ENCODE data around the gene FCER2.

The FCER2 gene

DNA sequence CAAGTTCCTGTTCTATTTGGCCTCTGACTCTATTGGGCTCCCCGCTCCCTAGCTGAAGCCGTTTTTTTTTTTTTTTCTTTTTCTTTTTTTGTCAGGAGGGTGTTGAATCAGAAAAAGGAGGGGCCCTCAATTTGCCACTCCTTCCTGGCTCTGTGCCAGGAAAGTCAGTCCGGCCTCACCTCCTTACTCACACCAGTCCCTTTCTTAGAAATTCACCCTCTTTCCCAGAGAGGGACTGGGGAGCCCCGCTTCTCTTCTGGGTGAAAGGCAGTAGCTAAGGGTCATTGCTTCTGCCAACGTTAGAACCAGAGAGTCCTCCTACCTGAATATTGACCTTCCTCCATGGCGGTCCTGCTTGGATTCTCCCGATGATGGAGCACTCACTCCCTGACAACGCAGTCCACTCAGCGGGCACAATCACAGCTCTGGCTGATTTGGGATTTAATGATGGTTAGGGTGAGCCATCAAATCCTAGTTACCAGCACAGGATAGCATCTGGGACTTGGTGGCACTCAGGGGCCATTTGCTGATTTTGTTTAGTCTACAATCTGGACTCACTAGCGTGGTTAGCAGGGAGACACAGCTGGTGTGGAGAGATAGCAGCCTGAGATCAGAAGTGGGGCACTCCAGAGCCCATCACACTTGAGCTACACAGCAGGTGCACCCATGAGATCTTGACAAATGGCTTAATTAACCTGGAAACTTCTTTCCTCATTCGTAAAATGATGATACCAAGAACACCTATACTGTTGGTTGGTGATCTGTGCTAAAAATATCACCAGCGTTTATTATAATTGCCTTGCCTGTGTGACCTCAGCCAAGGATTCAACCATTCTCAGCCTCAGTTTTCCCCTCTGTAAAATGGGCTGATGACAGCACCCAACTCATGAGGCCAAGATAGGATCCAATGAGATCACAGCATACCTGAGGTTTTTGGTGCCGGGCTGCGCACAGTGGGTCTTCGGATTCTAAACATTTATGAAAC, 2.2 kb downstream of the FCER2 start:
- DNase-seq, result no peak

DNA sequence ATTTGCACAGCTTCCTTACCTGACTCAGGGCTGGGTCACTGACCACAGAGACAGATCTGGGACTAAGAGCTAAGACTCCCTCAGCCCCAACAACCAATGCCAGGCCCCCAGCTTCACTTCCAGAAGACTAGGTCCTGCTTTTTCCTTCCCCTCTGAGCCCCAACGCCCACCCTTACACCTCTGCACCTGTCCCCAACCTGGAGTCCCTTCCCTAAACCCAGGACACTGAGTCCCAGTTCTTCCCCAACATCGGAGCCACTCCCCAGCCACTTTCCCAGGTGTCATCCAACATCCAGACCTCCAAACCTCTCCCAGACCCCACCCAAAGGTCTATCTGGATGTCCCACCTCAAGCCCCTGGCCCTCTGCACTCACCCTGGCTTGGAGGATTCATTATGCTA, 2.9 kb downstream of the FCER2 start:
- no peak for DNase-seq

DNA sequence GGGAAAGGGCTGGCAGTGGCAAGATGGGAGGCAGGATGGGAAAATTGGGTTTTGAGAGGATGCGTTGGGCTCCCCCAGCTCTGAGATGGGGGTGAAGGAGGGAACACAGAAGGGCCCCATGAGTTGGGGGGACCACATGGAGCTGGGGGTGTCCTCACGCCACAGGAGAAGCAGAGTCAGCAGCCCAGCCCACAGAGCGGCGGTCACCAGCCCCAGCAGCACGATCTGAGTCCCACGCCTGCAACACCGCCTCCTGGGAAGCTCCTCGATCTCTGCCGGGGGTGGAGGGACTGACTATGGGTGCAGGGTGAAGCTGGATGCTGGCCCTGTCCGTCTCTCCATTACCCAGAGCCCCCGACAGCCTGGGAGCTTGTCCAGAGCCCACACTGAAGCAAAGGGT, 3.3 kb downstream of the FCER2 start:
- DNase-seq, result no peak

DNA sequence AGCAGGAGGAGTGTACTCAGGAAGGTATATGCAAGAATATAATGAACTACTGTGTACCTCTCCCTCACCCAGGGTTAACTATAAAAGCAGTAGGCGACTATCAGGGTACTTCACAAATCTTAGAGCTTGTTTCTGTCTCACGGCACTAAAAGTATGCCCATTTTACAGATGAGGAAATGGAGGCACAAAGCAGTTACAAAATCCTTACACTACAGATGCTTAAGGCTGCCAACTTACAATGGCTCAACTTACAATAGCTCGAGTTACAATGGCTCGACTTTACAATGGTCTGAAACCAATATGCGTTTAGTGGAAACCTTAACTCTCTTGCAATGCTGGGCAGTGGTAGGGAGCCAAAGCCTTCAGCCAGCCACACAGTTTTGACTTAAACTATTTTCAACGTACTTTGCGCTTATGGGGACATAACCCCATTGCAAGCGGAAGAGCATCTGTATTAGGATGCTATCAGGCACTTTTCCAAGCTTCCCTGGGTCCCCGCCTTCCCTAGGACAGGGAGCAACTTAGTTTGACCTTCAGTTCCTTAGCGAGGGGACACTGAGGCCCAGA, 4.1 kb downstream of the FCER2 start:
- no peak for DNase-seq

DNA sequence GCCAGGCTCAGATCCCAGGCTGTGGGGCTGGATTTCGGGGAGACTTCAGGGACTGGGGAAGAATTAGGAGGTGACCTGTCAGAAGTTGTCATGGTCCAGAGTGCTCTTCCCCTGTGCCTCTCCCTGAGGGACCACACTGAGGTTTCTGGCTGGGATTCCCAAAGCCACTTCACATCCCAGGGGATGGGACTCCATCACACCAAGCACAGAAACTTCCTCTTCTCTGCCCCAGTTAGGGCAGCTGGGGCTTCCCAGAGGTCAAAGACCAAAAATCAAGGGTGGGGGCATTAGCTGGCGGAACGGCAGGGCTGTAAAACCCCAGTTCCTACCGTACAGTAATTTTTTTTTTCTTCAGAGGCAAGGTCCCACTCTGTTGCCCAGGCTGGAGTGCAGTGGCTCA, 7.4 kb downstream of the FCER2 start:
- no peak for DNase-seq

DNA sequence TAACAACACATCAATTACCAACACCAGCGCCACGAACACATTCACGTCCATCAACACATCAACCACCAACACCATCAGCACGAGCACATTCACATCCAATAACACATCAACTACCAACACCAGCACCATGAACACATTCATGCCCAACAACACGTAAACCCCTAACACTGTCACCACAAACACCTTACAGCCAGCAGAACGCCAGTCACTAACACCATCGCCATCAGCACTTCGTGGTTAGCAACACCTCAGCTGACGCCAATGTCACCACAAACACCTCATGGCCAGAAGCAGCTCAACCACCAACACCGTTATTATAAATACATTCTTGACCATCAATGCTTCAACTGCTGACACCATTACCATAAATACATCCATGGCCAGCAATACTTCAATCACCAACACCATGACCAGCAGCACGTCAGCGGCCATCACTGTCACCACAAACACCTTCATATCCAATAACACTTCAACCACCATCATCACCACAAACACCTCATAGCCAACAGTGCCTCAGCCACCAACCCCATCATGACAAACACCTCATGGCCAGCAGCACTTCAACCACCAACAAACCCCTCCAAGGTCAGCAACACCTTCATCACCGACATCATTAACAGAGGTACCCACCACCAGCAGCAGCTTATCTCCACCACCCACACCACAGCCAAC, 9.4 kb downstream of the FCER2 start:
- no peak for DNase-seq

DNA sequence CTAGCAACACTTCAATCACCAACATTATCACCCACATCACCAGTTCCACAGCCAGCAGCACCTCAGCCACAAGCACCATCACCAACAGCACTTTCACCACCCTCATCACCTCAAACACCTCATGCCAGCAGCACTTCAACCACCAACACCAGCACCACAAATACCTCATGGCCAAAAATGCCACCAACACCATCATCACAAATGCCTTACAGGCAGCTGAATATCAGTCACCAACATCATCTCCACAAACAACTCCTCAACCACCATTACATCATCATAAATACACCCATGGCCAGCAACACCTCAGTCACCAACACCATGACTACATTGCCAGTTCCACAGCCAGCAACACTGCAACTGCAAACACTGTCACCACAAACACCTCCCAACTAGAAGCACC, 10.4 kb downstream of the FCER2 start:
- no peak for DNase-seq

DNA sequence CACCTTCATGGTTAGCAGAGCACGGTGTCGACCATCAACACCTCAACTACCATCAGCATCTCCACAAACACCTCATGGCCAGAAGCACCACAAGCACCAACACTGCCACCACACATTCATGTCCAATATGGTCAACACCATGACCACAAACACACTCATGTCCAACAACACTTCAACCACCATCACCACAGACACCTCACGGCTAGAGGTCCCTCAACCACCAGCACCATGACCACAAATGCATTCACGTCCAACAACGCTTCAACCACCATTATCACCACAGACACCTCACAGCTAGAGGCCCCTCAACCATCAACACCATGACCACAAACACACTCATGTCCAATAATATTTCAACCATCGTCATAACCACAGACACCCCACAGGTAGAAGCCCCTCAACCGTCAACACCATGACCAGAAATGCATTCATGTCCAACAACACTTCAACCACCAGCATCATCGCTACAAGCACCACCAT, 11.1 kb downstream of the FCER2 start:
- no peak for DNase-seq

DNA sequence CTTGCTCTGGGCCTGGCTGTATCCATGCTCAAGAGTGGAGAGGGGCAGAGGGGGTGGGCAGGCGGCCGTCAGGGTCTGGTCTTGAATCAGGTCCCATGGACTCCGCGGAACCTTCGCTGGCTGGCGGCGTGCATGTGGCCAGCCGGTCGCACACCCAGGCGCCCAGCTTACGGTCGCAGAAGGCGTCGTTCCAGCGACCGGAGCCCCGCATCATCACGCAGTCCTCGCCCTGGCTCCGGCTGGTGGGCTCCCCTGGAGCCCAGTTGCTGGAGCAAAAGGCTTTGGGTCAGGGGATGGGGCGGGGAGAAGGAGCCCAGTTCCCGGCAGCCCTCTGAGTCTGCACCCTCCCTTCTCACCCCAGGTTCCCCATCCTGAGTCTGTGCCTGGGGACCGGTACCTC, 12.8 kb downstream of the FCER2 start:
- DNase-seq, result no peak

DNA sequence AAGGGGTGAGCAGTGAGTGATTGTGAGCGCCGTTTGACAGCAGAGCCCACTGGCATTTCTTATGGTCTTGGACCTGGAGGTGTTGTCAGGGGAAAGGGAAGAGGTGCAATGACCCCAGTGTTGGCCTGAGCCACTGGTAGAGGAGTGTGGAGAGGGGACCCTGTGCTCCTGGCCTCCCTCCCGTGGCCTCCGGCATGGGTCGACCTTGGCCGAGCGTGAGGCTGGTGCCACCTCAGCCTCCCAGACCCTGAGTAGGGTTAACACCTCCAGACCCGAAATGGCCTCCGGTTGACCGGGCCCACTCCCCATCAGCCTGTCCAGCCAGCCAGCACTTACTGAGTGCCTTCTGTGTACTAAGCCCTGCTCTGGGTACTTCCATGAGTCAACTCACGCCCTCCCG, 14.8 kb downstream of the FCER2 start:
- DNase-seq, result no peak

DNA sequence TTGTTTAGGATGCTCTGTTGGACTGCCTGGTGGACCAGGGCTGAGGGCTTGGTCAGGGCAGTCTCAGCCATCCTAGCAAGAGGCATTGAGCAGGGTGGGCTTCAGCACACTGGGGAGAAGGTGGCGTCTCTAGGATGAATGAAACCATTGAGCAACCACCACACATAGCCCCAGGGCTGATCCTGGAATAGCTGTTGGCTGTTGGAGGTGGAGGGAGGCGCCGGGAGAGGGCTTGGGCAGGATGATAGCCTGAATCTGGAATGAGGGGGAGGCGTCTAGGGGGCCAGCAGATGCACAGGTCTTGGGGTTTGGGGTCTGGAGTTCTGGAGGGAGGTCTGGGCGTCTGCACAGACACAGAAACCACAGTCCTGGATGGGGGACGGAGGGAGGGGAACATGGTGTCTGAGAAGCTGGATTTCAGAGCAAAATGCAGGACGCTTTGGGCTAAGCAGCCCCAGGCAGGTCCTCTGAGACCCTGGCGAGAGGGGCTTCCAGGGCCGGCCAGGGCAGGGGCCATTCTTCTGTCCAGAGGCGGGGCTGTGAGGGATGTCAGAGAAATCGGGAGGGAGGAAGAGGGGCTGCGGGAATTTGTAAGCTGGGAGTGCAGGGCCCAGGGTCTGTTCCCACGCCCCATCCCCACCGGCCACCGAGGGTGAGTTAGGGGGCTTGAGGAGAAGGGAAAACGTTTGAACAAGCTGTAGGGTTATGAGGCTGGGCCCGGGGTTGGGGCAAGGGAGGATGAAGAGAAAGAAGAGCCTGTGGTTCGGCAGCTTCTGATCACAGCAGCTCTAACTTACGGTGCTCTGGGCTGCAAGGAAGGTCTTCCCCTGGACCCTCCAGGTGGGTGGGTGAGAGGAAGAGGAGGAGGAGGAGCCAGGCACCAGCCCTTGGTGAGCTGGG, 16.1 kb downstream of the FCER2 start:
- DNase-seq, result no peak

DNA sequence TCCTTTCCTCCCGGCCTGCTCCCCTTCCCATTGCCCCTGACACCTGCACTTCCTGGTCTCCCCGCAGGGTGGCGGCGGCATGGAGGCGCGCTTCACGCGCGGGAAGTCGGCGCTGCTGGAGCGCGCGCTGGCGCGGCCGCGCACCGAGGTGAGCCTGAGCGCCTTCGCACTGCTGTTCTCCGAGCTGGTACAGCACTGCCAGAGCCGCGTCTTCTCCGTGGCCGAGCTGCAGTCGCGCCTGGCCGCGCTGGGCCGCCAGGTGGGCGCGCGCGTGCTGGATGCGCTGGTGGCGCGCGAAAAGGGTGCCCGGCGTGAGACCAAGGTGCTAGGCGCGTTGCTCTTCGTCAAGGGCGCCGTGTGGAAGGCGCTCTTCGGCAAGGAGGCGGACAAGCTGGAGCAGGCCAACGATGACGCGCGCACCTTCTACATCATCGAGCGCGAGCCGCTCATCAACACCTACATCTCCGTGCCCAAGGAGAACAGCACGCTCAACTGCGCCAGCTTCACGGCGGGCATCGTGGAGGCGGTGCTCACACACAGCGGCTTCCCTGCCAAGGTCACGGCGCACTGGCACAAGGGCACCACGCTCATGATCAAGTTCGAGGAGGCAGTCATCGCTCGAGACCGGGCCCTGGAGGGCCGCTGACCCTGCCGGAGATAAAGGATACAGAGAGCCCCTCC, 19.6 kb downstream of the FCER2 start:
- DNase-seq, result no peak

DNA sequence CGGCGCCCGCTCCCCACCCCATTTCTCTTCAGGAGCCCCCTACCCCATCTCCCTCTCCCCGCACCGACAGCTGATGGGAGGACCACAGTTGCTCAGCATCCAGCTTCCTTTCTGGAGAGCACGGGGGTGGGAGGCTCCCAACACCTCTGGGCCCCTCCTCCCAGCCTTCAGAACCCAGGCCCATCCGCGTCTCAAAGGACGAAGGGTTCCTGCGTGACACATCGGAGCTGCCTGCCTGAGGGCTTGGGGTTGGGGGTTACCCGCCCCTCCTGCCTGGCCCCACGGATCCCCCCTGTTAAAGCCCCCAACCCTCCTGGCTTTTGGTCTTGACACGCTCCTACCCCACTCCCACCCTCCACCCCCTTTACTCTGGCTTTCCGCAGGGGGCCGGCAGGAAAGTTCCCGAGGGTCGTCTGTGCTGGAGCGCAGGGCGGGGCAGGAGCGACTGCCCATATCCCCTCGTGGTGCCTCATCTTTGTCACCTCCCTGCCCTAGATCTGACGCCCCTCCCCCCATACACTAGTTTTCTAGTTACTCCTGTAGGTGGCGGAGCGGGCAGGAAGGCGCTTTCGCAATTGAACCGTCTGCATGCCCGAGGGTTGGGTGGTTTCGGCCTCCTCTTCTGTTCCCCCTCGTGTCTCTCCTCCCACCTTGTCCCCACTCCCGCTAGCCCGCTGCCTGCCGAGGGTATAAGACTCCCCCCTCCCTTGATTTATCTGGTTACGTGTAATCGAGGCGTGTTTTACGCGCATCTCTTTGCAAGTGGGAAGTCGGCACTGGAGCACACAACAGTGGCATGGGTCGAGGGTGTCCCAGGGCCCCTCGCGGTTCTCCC, 20.4 kb downstream of the FCER2 start:
- peak; percentile 87 for DNase-seq

DNA sequence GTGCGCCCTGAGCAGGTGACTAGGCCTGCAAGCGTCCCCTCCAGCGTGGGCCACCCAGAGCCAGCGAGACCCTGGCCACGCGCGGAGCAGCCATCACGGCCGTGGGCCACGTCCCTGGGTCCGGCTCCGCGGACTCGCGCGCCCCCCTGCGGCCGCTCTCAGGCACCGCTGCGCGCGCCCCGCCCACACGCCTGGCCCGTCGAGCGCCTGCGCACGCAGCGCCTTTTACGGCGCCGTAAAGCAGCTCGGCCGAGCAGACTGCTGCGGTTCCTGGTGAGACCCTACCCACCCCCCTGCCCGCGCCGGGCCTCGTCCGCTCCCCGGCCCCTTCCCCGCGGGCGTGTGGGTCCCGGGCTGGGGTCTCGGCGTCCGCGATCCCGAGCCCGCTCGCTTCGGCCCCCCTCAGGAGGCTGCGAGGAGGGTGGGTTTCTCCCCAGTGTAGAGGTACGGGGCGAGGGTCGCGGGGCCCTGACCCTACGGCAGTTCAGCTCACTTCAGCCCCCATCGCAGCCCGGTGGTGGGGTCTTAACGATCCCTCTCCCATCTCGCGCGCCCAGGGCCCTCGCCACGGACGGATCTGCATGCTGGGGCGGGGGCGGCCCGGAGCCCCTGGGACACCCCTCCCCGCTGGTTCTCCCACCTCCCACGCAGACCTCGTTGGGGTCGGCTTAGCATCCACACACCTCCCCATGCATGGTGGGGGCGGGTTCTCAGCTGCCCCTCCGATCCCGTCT, 21.2 kb downstream of the FCER2 start, which contains the start of gene TRAPPC5:
TRAPPC5 (plus strand) TSS at position 228 of the 734 bp plus-strand sequence. CDS start 1,421 bp downstream, outside the sequence.
- peak; percentile 96 for DNase-seq

DNA sequence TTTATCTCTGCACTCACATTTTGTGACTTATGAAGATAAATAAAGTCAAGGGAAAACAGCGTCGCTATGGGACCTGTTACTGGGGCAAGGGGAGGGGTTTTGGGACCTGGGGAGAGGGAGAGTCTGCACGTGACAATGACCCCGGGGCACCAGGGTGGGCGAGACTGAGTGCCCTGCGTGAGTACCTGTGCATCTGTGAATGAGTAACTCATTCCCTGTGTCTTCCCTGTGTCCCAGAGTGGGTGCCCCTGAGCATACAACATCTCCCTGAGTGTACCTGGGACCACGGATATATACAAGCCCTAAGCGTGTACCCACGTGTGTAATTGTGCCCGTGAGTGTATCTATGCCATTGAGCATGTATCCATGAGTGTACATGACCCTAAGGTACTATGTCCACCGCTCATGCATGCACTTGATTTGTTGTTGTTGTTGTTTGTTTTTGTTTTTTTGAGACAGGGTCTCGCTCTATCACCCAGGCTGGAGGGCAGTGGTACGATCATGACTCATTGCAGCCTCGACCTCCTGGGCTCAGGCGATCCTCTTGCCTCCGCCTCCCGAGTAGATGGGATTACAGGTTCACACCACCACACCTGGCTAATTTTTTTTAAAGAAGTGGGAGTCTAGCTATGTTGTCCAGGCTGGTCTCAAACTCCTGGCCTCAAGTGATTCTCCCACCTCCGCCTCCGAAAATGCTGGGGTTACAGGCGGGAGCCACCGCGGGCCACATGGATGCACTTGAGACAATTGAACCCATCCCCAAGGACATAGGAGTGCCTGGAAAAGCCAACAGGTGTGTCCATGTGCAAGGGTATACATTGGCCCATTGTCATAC, 21.9 kb downstream of the FCER2 start:
- no peak for DNase-seq

DNA sequence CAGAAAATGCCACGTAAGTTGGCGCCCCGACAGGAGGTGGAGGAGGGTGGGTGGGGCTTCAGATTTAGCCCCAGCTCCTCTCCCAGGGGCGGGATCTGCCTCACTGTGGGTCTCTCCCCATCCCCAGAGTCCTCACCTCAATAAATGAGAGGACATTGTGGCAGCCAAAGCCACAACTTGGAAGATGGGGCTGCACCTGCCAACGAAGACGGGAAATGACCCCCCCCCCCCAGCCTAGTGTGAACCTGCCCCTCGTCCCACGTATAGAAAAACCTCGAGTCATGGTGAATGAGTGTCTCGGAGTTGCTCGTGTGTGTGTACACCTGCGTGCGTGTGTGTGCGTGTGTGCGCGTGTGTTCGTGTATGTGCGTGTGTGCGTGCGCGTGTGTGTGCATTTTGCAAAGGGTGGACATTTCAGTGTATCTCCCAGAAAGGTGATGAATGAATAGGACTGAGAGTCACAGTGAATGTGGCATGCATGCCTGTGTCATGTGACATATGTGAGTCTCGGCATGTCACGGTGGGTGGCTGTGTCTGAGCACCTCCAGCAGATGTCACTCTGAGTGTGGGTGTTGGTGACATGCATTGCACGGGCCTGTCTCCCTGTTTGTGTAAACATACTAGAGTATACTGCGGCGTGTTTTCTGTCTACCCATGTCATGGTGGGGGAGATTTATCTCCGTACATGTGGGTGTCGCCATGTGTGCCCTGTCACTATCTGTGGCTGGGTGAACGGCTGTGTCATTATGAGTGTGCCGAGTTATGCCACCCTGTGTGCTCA, 22.8 kb downstream of the FCER2 start:
- DNase-seq, result peak; percentile 57

DNA sequence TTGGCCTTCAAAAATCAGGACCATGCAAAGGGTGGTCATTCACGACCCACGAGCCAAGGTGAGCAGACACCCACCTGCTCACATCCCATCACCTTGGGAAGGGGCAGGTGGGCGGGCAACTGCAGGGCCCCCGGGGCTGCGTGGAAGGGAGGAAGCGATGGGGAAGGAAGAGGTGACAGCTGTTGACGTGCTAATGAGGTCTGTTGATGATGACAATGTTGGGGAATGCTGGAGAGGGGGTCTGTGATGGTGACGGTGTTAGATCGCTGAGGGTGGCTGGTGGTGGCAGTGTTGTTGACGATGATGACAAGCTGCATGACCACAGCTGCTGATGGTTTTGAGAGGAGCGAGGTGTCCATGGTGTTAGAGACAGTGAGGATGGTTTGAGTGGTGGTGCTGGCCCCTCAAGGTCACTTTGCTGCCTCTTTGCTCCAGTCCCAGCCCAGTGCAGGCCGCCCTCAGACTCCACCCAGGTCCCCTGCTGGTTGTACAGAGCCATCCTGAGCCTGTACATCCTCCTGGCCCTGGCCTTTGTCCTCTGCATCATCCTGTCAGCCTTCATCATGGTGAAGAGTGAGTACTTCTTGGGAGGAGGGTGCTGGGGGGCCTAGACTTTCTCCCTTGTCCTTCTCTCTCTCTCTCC, 24.1 kb downstream of the FCER2 start:
- no peak for DNase-seq

DNA sequence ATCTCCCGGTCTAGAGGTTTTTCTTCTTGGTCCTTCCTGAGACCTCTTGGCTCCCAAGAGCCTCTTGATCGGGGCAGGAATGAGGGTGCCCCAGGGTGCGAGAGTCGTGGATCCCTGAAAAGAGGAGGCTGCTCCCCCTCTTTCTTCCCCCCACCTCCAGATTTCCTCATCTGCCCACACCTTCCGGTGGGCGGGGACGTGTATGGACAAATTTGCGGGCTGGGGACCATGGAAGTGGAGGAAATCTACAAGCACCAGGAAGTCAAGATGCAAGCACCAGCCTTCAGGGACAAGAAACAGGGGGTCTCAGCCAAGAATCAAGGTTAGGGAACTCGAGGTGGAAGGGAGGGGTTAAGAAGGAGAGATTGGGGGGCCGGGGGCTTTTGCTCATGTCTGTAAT, 25.1 kb downstream of the FCER2 start, which contains the start of gene MCEMP1:
MCEMP1 (plus strand) TSS at position 237 of the 400 bp plus-strand sequence; CDS start at position 268, 31 bp downstream.
- DNase-seq, result no peak

Data from retina (tissue), 1 donor.